Loucy (cell line): ENCODE data around the gene GNAI1.
A peak's percentile ranks its signal among the peaks of the same experiment; 100 is the strongest.

ENCODE experiments used
- EZH2phosphoT487 ChIP-seq: fragments of 200-600 bp; IDR thresholded peaks from 2 replicates; pipeline ENCODE4 v1.6.1; 2018; ENCODE audit warnings: antibody characterized with exemption, mild to moderate bottlenecking, moderate library complexity, borderline replicate concordance
- TF ChIP-seq, protein P1 (sequence below): fragments of 200-600 bp; sonication (generic); conservative IDR thresholded peaks from 2 replicates; pipeline ENCODE4 v1.5.1; 2014; ENCODE audit warnings: mild to moderate bottlenecking, antibody characterized with exemption, low read length

DNA sequence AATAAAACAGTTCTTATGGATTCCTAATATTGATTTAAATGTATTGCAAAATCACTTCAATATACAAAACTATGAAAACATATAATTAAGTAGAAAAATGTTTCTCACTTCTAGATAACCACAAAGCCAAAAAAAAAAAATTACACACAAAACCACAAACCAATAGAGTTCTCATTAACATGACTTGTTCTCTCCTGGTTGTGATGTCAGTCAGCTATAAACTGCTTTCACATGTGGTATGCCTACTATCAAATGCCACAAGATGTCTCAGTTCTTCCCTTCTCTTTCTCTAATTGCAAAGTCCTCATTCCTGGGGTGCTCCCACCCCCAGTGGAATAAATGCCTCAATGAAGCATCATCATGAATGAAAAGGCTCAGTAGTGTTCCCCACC lies 16.6 kb downstream of the GNAI1 start:
- TF ChIP-seq, protein P1, sequence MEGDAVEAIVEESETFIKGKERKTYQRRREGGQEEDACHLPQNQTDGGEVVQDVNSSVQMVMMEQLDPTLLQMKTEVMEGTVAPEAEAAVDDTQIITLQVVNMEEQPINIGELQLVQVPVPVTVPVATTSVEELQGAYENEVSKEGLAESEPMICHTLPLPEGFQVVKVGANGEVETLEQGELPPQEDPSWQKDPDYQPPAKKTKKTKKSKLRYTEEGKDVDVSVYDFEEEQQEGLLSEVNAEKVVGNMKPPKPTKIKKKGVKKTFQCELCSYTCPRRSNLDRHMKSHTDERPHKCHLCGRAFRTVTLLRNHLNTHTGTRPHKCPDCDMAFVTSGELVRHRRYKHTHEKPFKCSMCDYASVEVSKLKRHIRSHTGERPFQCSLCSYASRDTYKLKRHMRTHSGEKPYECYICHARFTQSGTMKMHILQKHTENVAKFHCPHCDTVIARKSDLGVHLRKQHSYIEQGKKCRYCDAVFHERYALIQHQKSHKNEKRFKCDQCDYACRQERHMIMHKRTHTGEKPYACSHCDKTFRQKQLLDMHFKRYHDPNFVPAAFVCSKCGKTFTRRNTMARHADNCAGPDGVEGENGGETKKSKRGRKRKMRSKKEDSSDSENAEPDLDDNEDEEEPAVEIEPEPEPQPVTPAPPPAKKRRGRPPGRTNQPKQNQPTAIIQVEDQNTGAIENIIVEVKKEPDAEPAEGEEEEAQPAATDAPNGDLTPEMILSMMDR, result peak; percentile 46
- TF ChIP-seq EZH2phosphoT487, result peak; percentile 43; the same call in 1 of the 2 replicates
